Fibroblast of lung (primary cell): ENCODE results near the gene GRIA1. TPM values are rescaled to one million over a fixed set of nuclear protein-coding genes. Genes with fewer than 3 reads are reported as not detected.

Source experiments
- DNase-seq, 2 donors: peaks; one replicate each; pipeline versions ENCODE4 v3.0.0 to v3.0.0-alpha.2; 2010; ENCODE audit warnings: low read depth in 2 of 2
- H2AFZ ChIP-seq: 2 replicates; pipeline ENCODE4 v1.5.1; 2012; ENCODE audit warnings: low read length, control low read depth, inconsistent platforms
- H3K27ac ChIP-seq: 2 replicates; pipeline ENCODE4 v1.5.1; 2011; ENCODE audit warnings: low read length, control low read depth; ENCODE audit not compliant: insufficient read depth
- H3K27me3 ChIP-seq: 2 replicates; pipeline ENCODE4 v1.5.1; 2011; ENCODE audit warnings: mild to moderate bottlenecking, low read length; ENCODE audit not compliant: control insufficient read depth, insufficient read depth
- H3K36me3 ChIP-seq: 2 replicates; pipeline ENCODE4 v1.5.1; 2011; ENCODE audit warnings: low read length; ENCODE audit not compliant: control insufficient read depth, insufficient read depth
- H3K4me1 ChIP-seq: 2 replicates; pipeline ENCODE4 v1.5.1; 2011; ENCODE audit warnings: low read length; ENCODE audit not compliant: control insufficient read depth, insufficient read depth; ENCODE audit errors: extremely low read depth
- H3K4me2 ChIP-seq: 2 replicates; pipeline ENCODE4 v1.5.1; 2011; ENCODE audit warnings: low read length, control low read depth; ENCODE audit not compliant: insufficient read depth; ENCODE audit errors: extremely low read depth
- H3K4me3 ChIP-seq, 4 experiments: fragments of 200-600 bp in 1 of 4; sonication (generic) in 1 of 4; replicated peaks in 1 of 4; 2 replicates each; pipeline ENCODE4 v1.5.1; 2011 to 2016; ENCODE audit warnings: low read length in 4 of 4, low read depth in 3 of 4, mild to moderate bottlenecking in 3 of 4, control low read depth in 2 of 4, inconsistent platforms in 1 of 4, mixed read lengths in 1 of 4; ENCODE audit not compliant: insufficient read depth in 1 of 4; ENCODE audit errors: control extremely low read depth in 1 of 4
- H3K79me2 ChIP-seq: 2 replicates; pipeline ENCODE4 v1.5.1; 2012; ENCODE audit warnings: mild to moderate bottlenecking, low read length, inconsistent platforms; ENCODE audit not compliant: control insufficient read depth, insufficient read depth
- H3K9ac ChIP-seq: 2 replicates; pipeline ENCODE4 v1.5.1; 2011; ENCODE audit warnings: mild to moderate bottlenecking, low read length, control low read depth; ENCODE audit not compliant: insufficient read depth
- H3K9me3 ChIP-seq: 2 replicates; pipeline ENCODE4 v1.5.1; 2012; ENCODE audit warnings: low read depth, low read length; ENCODE audit not compliant: control insufficient read depth, insufficient read depth
- H4K20me1 ChIP-seq: 2 replicates; pipeline ENCODE4 v1.5.1; 2011; ENCODE audit warnings: low read length; ENCODE audit not compliant: control insufficient read depth, insufficient read depth; ENCODE audit errors: extremely low read depth
- CTCF ChIP-seq, 2 donors: IDR thresholded peaks in 1 of 2; conservative IDR thresholded peaks in 1 of 2; 1 replicate in 1 of 2; 2 replicates in 1 of 2; pipeline ENCODE4 v1.5.1; 2011 to 2012; ENCODE audit warnings: low read length in 2 of 2, control low read depth in 1 of 2, inconsistent platforms in 1 of 2, low read depth in 1 of 2, mild to moderate bottlenecking in 1 of 2
- EZH2 ChIP-seq: IDR thresholded peaks from 2 replicates; pipeline ENCODE4 v1.5.1; 2012; ENCODE audit warnings: low read length, control low read depth, mild to moderate bottlenecking; ENCODE audit errors: missing control alignments
- polyA plus RNA-seq, 2 donors: library from polyadenylated mRNA; depleted of rRNA in 1 of 2; stranded (reverse) in 1 of 2; unstranded in 1 of 2; fragments of >200 nt; gene quantifications; 2 replicates each; pipeline ENCODE4 v1.2.1, GENCODE V29; 2011 to 2012; ENCODE audit warnings: missing spikeins in 1 of 2
- total RNA-seq: library from RNA; depleted of rRNA; stranded (reverse); fragments of >200 nt; gene quantifications from 2 replicates; pipeline ENCODE4 v1.2.1, GENCODE V29; 2014

The GRIA1 gene
- total and polyA plus RNA-seq, 2 donors (not counting 1 experiment from before 2014, with no cell fraction given) = 2.0 to 4.5 TPM

GRCh38 chr5:153816870-153817269 is 326.4 kb downstream of the GRIA1 start:
- DNase-seq = no peak
- Histone ChIP-seq H3K79me2 (no peaks in the 10 kb centered on the region), H4K20me1 (no peaks in the 10 kb centered on the region), H3K9ac (no peak overlapping the region), H3K4me3 (no peak overlapping the region), H3K4me1 (no peaks in the 10 kb centered on the region), H3K4me2 (no peak overlapping the region), H3K36me3 (no peaks in the 10 kb centered on the region), H3K27me3 (no peaks in the 10 kb centered on the region), H3K9me3 (no peaks in the 10 kb centered on the region), H3K27ac (no peak overlapping the region), H2AFZ (no peak overlapping the region)
- TF ChIP-seq CTCF (conservative IDR thresholded peaks at IDR 0.05 in 1 of 2, IDR thresholded peaks at IDR 0.05 in 1 of 2; ENCODE audit: low read depth in 1 of 2, low read length in 2 of 2) (no peak), EZH2 (no peak)

GRCh38 chr5:153818626-153819025 is 328.2 kb downstream of the GRIA1 start:
- Histone ChIP-seq H3K79me2 (no peaks in the 10 kb centered on the region), H2AFZ (no peak overlapping the region), H3K4me3 (no peak overlapping the region), H3K9me3 (no peaks in the 10 kb centered on the region), H3K4me1 (no peaks in the 10 kb centered on the region), H3K27me3 (no peaks in the 10 kb centered on the region), H3K36me3 (no peaks in the 10 kb centered on the region), H3K4me2 (no peak overlapping the region), H3K27ac (no peak overlapping the region), H4K20me1 (no peaks in the 10 kb centered on the region), H3K9ac (no peak overlapping the region)
- DNase-seq = no peak
- TF ChIP-seq CTCF (conservative IDR thresholded peaks at IDR 0.05 in 1 of 2, IDR thresholded peaks at IDR 0.05 in 1 of 2; ENCODE audit: low read depth in 1 of 2, low read length in 2 of 2) = no peak

- Histone ChIP-seq H3K27ac (no peak overlapping the region), H3K27me3 (no peaks in the 10 kb centered on the region), H3K4me1 (no peaks in the 10 kb centered on the region), H3K4me2 (no peak overlapping the region), H3K9me3 (no peaks in the 10 kb centered on the region), H3K36me3 (no peaks in the 10 kb centered on the region), H4K20me1 (no peaks in the 10 kb centered on the region), H3K4me3 (no peak overlapping the region), H3K79me2 (no peaks in the 10 kb centered on the region), H2AFZ (no peak overlapping the region), H3K9ac (no peak overlapping the region)
- no peak for TF ChIP-seq EZH2
- no peak for TF ChIP-seq CTCF (conservative IDR thresholded peaks at IDR 0.05 in 1 of 2, IDR thresholded peaks at IDR 0.05 in 1 of 2; ENCODE audit: low read depth in 1 of 2, low read length in 2 of 2)
- no peak for DNase-seq
Observed at GRCh38 chr5:153823036-153823435, 332.6 kb downstream of the GRIA1 start.
